BLaER1 (cell line): ENCODE measurements around the gene PLCB4.

Experiments used
- H3K27ac ChIP-seq: shearing (Covaris generic); formaldehyde crosslinking; 2 replicates; pipeline ENCODE4 v1.8.1; 2022
- H3K27me3 ChIP-seq: shearing (Covaris generic); formaldehyde crosslinking; 2 replicates; pipeline ENCODE4 v1.8.1; 2022
- H3K36me3 ChIP-seq: shearing (Covaris generic); formaldehyde crosslinking; 2 replicates; pipeline ENCODE4 v1.8.1; 2022
- H3K4me1 ChIP-seq: shearing (Covaris generic); formaldehyde crosslinking; 2 replicates; pipeline ENCODE4 v1.8.1; 2022
- H3K4me2 ChIP-seq: shearing (Covaris generic); formaldehyde crosslinking; 2 replicates; pipeline ENCODE4 v1.8.1; 2022
- H3K4me3 ChIP-seq: shearing (Covaris generic); formaldehyde crosslinking; 2 replicates; pipeline ENCODE4 v1.8.1; 2022
- H3K9ac ChIP-seq: shearing (Covaris generic); formaldehyde crosslinking; 2 replicates; pipeline ENCODE4 v1.8.1; 2022
- H3K9me3 ChIP-seq: shearing (Covaris generic); formaldehyde crosslinking; 2 replicates; pipeline ENCODE4 v1.8.1; 2022
- H4K20me1 ChIP-seq: shearing (Covaris generic); formaldehyde crosslinking; 2 replicates; pipeline ENCODE4 v1.8.1; 2022
- Cebpa-rat ChIP-seq: shearing (Covaris generic); IDR thresholded peaks from 2 replicates; pipeline ENCODE4 v1.8.1; 2022

Gene PLCB4

GRCh38 chr20:9457136-9457535 lies 388.2 kb downstream of the PLCB4 start:
- Histone ChIP-seq H3K4me3 (no peak overlapping the region), H3K27ac (peak overlapping the region; percentile 77), H3K4me1 (peaks cover 51% of the 10 kb centered on the region), H3K4me2 (peak overlapping the region; percentile 68), H3K9me3 (peaks cover 5% of the 10 kb centered on the region; the same call in 1 of the 2 replicates), H3K27me3 (no peaks in the 10 kb centered on the region), H4K20me1 (no peaks in the 10 kb centered on the region), H3K36me3 (no peaks in the 10 kb centered on the region), H3K9ac (no peak overlapping the region)
- TF ChIP-seq Cebpa-rat: no peak

DNA sequence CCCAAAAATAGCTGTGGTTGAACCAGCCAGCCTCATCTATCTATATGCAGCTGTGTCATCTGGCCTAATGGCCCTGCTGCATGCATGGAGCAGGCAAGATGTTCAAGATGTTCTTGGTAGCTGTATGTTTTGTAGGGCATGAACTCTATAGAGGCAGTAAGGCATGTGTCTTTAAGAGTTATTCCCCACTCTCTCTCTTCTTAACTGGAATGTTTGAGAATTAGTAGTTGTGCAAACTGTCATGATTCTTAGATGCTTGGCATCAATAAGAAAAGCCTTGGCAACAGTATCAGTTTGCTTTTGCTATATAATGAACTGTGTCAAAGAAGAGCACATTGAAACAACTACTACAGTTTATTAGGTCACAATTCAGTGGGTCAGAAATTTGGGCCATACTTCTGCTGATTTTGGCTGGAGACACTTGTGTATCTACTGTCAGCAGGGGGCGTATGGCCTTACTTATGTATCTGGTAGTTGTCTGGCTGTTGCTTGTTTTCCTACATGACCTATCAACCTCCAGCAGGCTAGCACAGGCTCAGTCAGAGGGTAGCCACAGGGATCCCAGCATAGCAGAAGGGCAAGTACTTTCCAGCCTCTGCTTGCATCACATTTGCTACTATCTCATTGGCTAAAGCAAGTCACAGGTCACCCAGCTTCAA lies 389.4 kb downstream of the PLCB4 start:
- H3K36me3 ChIP-seq: no peaks in the 10 kb centered on the region
- no peaks in the 10 kb centered on the region for H4K20me1 ChIP-seq
- H3K9me3 ChIP-seq: peaks cover 5% of the 10 kb centered on the region; the same call in 1 of the 2 replicates
- TF ChIP-seq Cebpa-rat: no peak
- no peak overlapping the region for H3K4me3 ChIP-seq
- H3K4me1 ChIP-seq: peaks cover 51% of the 10 kb centered on the region
- peak overlapping the region; percentile 77 for H3K27ac ChIP-seq
- no peaks in the 10 kb centered on the region for H3K27me3 ChIP-seq
- H3K9ac ChIP-seq: no peak overlapping the region
- H3K4me2 ChIP-seq: peak overlapping the region; percentile 68

DNA sequence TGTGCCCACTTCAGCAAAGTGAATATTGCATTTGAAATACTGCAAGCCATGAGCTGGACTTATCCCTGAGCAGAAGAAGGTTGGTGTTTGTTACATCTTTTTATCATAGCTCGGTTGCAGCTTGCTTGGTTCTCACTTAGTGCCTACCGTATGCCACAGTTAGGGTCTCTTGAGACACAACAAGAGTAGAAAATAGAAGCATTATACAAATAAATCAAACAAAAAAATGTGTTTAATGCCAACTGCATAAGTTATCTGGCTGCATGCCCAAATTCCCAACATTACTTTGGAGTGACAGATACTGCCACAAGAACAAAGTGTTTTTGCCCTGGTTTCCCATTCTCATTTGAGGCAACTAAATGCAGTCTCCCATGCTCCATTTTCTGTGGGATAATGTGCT lies 391.6 kb downstream of the PLCB4 start:
- no peak for TF ChIP-seq Cebpa-rat
- Histone ChIP-seq H4K20me1 (no peaks in the 10 kb centered on the region), H3K27ac (no peak overlapping the region), H3K9ac (no peak overlapping the region), H3K4me1 (peaks cover 51% of the 10 kb centered on the region), H3K9me3 (peaks cover 6% of the 10 kb centered on the region; the same call in 1 of the 2 replicates), H3K36me3 (no peaks in the 10 kb centered on the region), H3K4me2 (peak overlapping the region; percentile 16), H3K4me3 (no peak overlapping the region), H3K27me3 (no peaks in the 10 kb centered on the region)

- Histone ChIP-seq H3K9me3 (peaks cover 10% of the 10 kb centered on the region; the same call in 1 of the 2 replicates), H3K4me2 (no peak overlapping the region), H4K20me1 (no peaks in the 10 kb centered on the region), H3K27me3 (no peaks in the 10 kb centered on the region), H3K9ac (no peak overlapping the region), H3K4me3 (no peak overlapping the region), H3K4me1 (no peaks in the 10 kb centered on the region), H3K27ac (no peak overlapping the region), H3K36me3 (no peaks in the 10 kb centered on the region)
- TF ChIP-seq Cebpa-rat: no peak
Measured at GRCh38 chr20:9467995-9468394, 399.1 kb downstream of the PLCB4 start.

DNA sequence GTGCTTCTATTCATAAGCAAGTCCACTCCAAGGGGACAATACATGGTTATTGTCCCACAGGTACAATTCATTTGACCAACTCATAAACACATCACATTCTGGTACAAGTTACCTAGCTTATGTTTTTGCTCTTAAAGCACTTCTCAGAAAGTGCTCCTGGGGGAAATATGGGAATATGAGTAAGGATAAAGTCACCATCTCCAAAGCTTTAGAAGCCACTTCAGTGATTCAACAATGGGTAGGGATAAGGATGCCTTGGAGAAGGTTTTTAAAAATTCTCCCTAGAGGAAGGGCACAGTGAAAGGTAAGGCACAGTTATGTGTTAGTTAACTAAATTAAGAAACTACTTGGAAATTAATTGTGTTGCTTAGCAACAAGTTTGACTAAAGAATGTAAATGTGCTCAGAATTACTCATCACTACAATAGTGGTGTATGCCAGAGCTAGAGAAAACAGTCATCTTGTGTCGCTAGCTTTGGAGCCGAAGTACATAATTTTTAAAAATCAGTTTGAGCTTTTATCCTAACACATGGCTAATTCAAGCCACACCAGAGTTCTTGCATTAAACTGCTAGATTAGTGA lies 406.0 kb downstream of the PLCB4 start:
- H3K36me3 ChIP-seq: no peaks in the 10 kb centered on the region
- no peaks in the 10 kb centered on the region for H3K27me3 ChIP-seq
- H3K4me2 ChIP-seq: no peak overlapping the region
- no peaks in the 10 kb centered on the region for H4K20me1 ChIP-seq
- no peak overlapping the region for H3K4me3 ChIP-seq
- no peaks in the 10 kb centered on the region for H3K9me3 ChIP-seq
- no peak overlapping the region for H3K27ac ChIP-seq
- H3K9ac ChIP-seq: no peak overlapping the region
- no peak for TF ChIP-seq Cebpa-rat
- H3K4me1 ChIP-seq: no peaks in the 10 kb centered on the region

DNA sequence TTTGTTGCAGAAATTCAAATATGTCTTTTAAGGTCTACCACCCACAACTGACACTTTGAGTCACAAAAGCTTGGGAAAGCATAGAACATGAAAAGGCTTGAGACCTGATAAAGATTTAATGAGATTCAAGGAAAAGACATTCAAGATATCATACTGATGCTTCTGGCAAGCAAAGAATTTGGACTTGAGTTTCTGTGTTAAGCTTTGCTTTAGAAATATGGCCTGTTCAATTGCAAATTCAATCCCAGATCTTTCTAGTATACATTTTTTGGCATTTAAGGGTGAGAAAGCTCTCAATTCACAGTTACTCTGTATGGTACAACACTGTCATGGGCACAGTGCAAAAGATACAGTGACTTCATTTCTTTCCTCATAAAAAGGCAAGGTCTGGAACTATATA lies 406.6 kb downstream of the PLCB4 start:
- Histone ChIP-seq H3K27me3 (no peaks in the 10 kb centered on the region), H3K4me3 (no peak overlapping the region), H3K9me3 (no peaks in the 10 kb centered on the region), H3K4me1 (no peaks in the 10 kb centered on the region), H4K20me1 (no peaks in the 10 kb centered on the region), H3K4me2 (no peak overlapping the region), H3K27ac (no peak overlapping the region), H3K36me3 (no peaks in the 10 kb centered on the region), H3K9ac (no peak overlapping the region)
- TF ChIP-seq Cebpa-rat: no peak

DNA sequence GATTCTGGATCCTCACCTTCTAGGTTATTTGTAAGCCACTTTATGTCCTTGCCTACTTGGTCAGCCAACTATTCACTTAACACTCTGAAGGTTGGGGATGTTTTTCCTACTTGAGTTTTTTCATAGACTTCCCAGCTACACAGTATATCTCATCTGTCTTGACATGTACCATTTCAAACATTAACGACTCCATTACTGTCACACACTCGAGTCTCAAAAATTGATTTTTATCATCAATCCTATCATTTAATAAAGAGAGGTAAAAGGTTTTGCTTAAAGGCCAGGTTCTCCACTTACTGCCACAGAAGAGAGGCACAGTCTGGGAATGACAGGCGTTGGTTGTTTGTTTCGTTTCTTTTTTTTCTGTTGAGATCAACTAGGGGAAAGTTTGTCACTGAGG lies 407.3 kb downstream of the PLCB4 start:
- no peak for TF ChIP-seq Cebpa-rat
- no peak overlapping the region for H3K9ac ChIP-seq
- H3K27me3 ChIP-seq: no peaks in the 10 kb centered on the region
- H4K20me1 ChIP-seq: no peaks in the 10 kb centered on the region
- no peak overlapping the region for H3K4me3 ChIP-seq
- no peaks in the 10 kb centered on the region for H3K4me1 ChIP-seq
- H3K27ac ChIP-seq: no peak overlapping the region
- no peaks in the 10 kb centered on the region for H3K36me3 ChIP-seq
- no peak overlapping the region for H3K4me2 ChIP-seq
- no peaks in the 10 kb centered on the region for H3K9me3 ChIP-seq

DNA sequence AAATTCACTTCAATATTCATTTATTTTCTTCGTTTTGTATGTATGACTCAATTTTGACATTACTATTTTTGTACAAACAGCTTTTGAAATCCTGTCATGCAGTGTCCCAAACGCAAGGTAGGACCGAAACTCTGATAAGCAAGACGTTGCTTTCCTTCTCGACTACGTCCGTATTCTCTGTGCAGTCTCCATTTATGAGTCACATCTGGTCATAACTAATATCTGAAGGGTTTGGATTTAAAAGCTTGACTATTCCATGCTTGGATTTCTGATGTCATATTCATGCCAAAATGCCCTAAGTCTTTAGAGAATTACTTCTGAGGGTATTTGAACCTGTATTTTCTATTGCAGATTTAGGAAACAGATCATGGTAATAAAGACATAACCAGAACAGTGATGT lies 407.8 kb downstream of the PLCB4 start:
- H3K36me3 ChIP-seq: no peaks in the 10 kb centered on the region
- no peaks in the 10 kb centered on the region for H4K20me1 ChIP-seq
- H3K9me3 ChIP-seq: no peaks in the 10 kb centered on the region
- no peak overlapping the region for H3K9ac ChIP-seq
- no peak overlapping the region for H3K4me2 ChIP-seq
- no peaks in the 10 kb centered on the region for H3K27me3 ChIP-seq
- no peak for TF ChIP-seq Cebpa-rat
- H3K4me3 ChIP-seq: no peak overlapping the region
- no peak overlapping the region for H3K27ac ChIP-seq
- H3K4me1 ChIP-seq: no peaks in the 10 kb centered on the region; the same call in 1 of the 2 replicates

GRCh38 chr20:9478771-9479170 lies 409.9 kb downstream of the PLCB4 start:
- Histone ChIP-seq H3K27me3 (no peaks in the 10 kb centered on the region), H3K4me1 (peaks cover 11% of the 10 kb centered on the region), H3K27ac (no peak overlapping the region), H3K4me3 (no peak overlapping the region), H3K9ac (no peak overlapping the region), H3K4me2 (no peak overlapping the region), H3K9me3 (no peaks in the 10 kb centered on the region), H4K20me1 (no peaks in the 10 kb centered on the region), H3K36me3 (no peaks in the 10 kb centered on the region)
- TF ChIP-seq Cebpa-rat: no peak

DNA sequence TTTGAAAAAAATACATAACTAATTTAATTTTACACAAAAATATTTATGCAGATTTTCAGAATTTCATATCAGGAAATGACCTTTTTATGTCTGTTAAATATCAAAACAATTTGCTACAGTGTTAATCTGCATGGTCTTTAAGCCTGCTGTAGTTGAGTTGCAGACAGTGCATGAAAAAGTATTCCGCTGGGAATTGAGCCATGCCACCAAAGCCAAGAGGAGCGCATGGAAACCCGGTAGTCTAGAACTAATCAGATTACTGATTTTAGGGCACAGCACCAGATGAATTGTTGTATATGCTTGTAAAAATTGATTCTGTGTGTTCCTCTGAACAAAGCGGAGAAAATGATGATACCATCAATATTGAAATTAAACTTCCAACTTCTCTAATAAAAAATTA lies 411.2 kb downstream of the PLCB4 start:
- no peak overlapping the region for H3K4me2 ChIP-seq
- H3K4me1 ChIP-seq: peaks cover 11% of the 10 kb centered on the region
- H3K9me3 ChIP-seq: no peaks in the 10 kb centered on the region
- H3K4me3 ChIP-seq: no peak overlapping the region
- H3K9ac ChIP-seq: no peak overlapping the region
- no peaks in the 10 kb centered on the region for H4K20me1 ChIP-seq
- no peak overlapping the region for H3K27ac ChIP-seq
- H3K36me3 ChIP-seq: no peaks in the 10 kb centered on the region
- no peaks in the 10 kb centered on the region for H3K27me3 ChIP-seq
- TF ChIP-seq Cebpa-rat: no peak

DNA sequence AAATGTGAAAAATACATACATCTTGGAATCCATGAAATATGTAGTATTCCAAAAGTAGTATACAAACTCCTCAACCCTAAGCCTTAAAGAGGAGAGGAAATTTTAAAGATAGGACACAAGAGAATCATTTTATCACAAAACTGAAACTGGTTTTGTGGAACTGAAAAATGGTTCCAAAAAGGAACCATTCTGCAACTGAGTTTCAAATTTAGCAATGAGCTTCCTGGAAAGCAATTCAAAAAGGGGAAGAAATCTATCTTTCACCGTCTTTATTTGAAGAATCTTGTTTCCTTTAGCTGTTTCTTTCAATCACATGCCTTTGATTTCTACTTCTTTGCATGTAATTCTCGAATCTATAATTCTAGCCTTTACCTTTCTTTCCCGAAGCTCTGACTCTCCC lies 413.3 kb downstream of the PLCB4 start:
- H3K4me2 ChIP-seq: peak overlapping the region; percentile 26; the same call in 1 of the 2 replicates
- H3K27ac ChIP-seq: no peak overlapping the region
- no peak for TF ChIP-seq Cebpa-rat
- H3K27me3 ChIP-seq: no peaks in the 10 kb centered on the region
- no peaks in the 10 kb centered on the region for H4K20me1 ChIP-seq
- H3K9ac ChIP-seq: no peak overlapping the region
- peaks cover 3% of the 10 kb centered on the region; the same call in 1 of the 2 replicates for H3K9me3 ChIP-seq
- H3K4me1 ChIP-seq: peaks cover 11% of the 10 kb centered on the region
- no peak overlapping the region for H3K4me3 ChIP-seq
- no peaks in the 10 kb centered on the region for H3K36me3 ChIP-seq
